DND-41 (cell line): ENCODE data around the gene CDK15.

ENCODE experiments used
- EZH2 ChIP-seq: IDR thresholded peaks from 3 replicates; pipeline ENCODE4 v1.6.1; 2012; ENCODE audit warnings: borderline replicate concordance, low read depth, mild to moderate bottlenecking, moderate library complexity, low read length, inconsistent platforms; ENCODE audit not compliant: severe bottlenecking
- TF ChIP-seq, protein P1 (sequence below): IDR thresholded peaks from 2 replicates; pipeline ENCODE4 v1.5.1; 2012; ENCODE audit warnings: borderline replicate concordance, low read length, moderate library complexity, mild to moderate bottlenecking; ENCODE audit not compliant: poor library complexity, severe bottlenecking; ENCODE audit errors: extremely low read depth

DNA sequence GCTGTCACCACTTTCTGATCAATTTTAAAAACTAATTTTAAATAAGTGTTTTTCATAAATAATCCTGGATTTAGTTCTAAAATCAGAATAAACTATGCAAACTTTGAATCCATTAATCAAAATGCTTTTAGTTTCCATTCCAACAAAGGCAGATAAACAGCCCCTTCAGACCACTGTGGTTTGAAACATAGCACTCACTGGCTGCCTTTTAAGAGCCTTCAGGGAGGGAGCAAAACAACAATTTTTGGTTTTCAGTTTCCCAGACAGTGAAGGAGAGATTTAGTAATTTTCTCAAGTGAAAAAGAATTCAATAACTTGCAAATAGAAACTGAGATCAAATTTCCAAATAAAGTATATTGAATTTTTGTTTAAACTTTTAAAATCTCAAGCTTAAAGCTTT lies 46.1 kb downstream of the CDK15 start:
- TF ChIP-seq, protein P1, sequence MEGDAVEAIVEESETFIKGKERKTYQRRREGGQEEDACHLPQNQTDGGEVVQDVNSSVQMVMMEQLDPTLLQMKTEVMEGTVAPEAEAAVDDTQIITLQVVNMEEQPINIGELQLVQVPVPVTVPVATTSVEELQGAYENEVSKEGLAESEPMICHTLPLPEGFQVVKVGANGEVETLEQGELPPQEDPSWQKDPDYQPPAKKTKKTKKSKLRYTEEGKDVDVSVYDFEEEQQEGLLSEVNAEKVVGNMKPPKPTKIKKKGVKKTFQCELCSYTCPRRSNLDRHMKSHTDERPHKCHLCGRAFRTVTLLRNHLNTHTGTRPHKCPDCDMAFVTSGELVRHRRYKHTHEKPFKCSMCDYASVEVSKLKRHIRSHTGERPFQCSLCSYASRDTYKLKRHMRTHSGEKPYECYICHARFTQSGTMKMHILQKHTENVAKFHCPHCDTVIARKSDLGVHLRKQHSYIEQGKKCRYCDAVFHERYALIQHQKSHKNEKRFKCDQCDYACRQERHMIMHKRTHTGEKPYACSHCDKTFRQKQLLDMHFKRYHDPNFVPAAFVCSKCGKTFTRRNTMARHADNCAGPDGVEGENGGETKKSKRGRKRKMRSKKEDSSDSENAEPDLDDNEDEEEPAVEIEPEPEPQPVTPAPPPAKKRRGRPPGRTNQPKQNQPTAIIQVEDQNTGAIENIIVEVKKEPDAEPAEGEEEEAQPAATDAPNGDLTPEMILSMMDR: no peak
- TF ChIP-seq EZH2: no peak
